Daoy (cell line): ENCODE measurements around the gene SMAD3. TPM values are rescaled to one million over a fixed set of nuclear protein-coding genes. Genes with fewer than 3 reads are reported as not detected.

Experiments used
- DNase-seq: peaks from one replicate; pipeline ENCODE4 v3.0.0-alpha.2; 2015; ENCODE audit warnings: low read depth
- total RNA-seq: library from RNA; depleted of rRNA; stranded (reverse); fragments of >200 nt; shearing (Covaris generic); gene quantifications from 2 replicates; pipeline ENCODE4 v1.2.3, GENCODE V29; 2014

Gene SMAD3
- total RNA-seq, 1 experiment from 2014 or later = 48.1 TPM

DNA sequence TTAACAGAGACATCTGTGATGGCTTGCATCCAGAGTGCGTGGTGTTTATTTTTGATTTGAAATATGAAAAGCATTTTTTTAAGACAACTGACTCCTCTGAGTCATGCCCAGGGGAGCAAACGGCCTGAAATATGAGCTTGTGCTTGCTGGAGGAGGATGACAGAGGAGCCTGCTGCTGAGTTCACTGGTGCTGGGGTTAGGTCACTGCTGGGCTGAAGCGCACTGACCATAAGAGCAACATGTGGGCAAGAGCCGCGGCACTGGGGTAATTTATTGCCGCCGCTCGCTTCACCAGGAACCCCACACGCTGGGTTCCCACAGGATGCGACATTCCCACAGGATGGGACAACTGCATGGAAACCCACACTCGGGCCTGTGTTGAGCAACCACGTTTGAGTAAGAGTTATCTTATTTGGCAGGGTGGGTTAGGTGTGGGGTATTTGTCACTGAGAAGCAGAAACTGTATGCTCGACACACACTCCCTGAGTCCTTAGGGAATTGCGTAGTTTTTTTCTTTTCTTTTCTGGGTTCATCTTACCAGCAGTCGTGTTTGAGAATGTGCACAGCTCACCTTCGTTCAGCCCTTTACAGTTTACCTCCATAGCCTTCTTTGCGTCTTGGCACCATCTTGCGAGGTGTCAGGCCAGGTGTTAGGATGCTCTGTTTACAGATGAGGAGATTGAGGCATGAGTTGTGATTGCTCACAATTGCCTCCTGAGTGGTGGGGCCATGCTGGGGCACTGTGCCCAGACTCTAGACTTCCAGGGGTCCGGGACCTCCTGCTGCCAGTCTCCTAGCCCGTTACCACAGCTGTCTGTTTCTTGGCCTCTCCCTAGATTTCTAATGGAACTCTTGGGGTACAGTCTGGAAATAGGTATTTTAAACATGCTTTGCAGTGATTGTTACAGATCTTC lies 60.4 kb downstream of the SMAD3 start:
- peak; percentile 96 for DNase-seq

- peak; percentile 76 for DNase-seq
Measured at GRCh38 chr15:67126551-67127330, 61.3 kb downstream of the SMAD3 start.

DNA sequence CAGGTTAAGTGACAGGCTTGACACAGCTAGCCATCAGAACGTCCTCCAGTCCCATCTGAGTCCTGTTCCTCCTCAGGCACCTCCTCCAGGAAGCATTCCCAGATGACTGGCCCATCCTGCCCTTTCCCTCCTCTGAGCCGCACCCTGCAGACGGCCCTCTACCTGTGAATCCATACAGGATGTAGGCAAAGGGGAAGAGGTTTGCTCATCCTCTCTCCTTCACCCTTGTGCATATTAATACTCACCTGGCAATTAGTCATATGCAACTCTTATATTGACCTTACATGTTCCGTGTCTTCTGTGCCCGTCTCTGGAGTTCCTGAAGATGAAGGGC lies 61.9 kb downstream of the SMAD3 start:
- peak; percentile 73 for DNase-seq

GRCh38 chr15:67127965-67128364 lies 62.6 kb downstream of the SMAD3 start:
- peak; percentile 97 for DNase-seq

DNA sequence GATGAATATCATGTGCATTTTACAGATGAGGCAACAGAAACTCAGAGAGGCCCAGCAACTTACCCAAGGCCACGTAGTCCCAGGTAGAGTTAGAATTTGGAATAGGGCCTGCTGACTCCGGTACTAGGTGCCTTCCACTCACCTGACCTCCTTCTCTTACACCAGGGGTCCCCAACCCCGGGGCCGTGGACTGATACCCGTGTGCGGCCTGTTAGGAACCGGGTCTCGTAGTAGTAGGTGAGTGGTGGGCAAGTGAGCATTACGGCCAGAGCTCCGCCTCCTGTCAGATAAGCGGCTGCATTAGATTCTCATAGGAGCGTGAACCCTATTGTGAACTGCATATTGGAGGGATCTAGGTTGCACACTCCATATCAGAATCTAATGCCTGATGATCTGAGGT lies 64.8 kb downstream of the SMAD3 start:
- DNase-seq = no peak

DNA sequence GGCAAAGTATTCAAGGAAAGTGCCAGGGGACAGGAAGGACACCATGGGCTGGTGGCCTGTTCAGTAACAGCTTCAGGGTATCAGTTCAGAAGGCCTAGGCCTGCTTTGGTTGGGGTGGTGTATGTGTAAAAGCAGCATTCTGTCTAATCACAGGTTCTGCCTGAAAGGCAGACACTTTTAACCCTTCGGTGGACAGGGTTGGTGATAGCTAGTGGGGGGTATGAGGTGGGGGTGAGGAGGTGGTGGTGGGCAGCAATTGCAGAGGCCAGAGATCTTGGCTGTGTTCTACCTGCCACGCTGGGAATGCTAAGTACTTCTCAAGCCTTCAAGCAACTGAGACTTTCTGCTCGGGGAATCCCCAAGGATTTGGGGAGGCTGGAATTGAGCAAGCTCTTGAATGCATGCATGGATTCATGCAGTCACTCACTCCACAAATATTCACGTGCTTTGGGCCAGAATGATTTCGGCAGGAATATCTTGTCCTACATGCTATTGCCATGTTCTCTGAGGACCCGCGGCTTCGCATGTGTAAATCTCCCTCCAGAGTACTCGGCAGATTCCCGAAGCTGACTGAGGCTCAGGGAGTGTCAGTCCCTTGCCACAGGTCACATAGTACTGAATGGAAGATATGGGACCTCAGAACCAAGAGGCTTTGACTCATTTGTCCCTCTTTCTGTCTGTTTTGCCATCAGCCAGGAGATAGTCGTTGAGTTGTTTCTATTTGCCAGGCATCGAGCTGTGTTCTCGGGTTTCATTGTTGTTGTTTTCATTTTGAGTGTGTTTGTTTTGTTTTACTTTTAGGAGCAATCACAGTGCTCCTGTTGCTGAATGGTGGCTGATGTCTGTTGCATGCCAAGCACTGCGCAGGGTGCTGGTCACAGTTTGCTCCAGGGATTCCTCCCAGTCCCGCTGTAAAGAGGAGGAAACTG lies 65.5 kb downstream of the SMAD3 start:
- peak; percentile 60 for DNase-seq

DNA sequence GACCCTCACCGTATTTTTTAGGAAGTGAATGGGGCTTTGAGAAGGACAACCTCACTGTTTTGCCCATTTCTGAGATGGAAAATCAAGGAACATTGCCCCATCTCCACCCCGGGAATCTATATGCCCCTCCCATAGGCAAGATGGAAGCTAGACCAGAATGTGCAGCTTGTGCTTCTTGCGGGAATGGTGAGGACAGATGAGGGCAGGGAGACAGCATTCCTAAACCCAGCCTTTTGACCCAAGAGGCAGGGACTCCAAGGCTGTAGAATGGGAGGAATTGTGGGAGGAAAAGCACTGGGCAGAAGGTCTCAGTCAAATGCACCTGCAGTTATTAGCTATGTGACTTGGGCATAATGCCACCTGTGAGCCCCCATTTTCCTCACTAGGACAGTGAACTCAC lies 66.9 kb downstream of the SMAD3 start:
- no peak for DNase-seq

DNA sequence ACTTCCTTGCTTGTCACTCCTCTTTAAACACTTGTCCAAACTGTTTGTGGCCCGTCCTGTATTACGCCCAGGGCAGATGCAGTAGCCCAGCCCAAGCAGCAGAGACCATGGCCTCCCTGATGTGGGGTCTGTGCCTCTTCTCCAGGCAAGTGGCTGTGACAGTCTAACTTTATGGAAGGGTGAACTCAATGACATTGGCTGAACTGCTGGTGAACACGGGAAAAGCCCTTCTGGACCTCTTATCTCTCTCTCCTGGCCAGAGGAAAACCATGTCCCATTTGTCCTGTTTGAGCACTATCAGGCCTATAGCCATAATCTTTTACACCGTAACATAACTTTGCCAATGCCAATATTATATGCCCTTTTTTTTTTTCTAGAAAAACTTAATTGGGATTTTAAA lies 67.6 kb downstream of the SMAD3 start:
- no peak for DNase-seq

DNA sequence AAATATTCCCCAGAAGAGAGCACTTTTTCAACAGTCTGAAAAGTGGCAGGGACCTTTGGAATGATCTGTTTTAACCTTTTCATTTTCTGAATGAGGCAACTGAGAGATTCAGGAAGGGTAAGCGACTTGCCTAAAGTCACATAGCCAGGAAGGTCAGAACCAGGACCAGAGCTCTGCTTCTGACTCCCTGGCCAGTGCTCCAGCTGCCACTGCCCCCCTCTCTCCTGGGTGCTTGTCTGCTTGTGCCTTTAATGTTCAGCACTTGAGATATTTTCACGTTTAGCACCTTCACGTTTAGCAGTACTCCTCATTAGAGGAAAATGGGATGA lies 68.3 kb downstream of the SMAD3 start:
- no peak for DNase-seq

DNA sequence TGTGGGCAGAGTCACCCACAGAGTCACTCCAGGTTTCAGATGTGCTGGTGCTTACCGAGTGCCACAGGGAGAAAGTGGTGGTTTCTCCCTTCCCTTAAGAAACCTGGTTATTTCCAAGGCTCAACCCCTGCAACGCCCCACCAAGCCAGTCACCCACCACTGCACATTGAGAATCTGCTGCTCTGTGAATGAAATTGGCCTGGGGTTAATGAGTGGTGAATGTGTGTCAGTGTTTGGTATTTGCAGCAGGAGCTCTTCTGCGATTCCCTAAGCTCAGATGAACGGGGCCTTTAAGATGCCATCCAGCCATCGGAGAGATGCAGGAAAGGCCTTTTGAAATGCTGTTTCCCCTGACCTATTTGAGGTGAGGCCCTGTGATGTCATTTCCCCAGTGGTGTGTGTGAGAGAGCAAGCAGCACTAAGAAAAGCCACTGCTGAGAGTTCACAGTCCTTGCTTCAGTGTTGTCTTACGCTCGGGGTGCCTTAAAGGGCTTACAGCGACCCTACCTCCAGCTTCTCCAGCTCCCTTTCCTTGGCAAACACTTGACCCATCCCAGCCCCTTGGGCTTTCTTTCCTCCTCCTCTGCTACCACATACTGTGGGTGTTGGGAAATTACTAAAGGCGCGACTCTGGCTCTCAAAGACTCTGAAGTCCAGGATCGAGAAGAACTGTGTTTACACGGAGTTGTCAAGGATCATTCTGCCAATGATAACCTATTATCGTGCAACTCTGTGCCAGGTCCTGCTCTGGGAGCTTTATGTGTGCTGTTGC lies 68.9 kb downstream of the SMAD3 start:
- peak; percentile 85 for DNase-seq

GRCh38 chr15:67134871-67135492 lies 69.6 kb downstream of the SMAD3 start:
- DNase-seq = no peak

DNA sequence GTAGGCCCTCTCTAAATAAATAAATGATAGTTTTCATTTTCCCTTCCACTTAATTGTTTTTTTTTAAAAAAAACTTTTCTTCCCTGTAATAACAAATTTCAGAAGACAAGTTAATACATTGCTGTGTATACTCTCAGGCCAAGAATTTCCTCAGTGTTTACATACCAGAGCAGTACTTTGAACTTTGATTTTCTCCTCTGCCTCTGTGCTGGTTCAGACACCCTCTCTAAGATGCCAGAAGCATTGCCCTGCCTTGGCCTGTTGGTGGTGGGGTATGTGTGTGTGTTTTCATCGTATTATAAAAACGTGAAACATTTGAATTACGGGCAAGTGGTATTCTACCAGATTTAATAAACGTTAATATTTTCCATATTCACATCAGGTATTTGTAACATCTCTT lies 70.1 kb downstream of the SMAD3 start:
- DNase-seq = no peak

- DNase-seq = no peak
Measured at GRCh38 chr15:67136802-67137201, 71.4 kb downstream of the SMAD3 start.

DNA sequence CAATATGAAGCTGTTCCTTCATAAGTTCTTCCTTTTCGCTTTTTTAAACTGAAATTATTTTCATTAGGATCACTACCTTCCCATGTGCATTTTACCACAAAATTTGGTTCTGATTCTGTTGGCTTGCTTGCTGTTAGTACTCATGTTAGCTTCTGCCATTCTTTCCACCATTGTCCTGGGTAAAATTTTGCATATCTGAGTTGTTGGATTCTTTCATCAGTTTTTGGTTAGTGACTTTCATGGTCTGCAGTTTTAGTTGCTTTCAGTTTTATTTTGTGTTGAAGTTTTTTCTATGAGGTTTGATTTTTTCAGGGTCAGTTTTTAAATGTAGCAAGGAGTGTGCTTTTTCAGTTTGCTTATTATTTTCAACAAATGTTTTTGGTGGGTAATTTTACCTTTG lies 71.9 kb downstream of the SMAD3 start:
- no peak for DNase-seq

- no peak for DNase-seq
Measured at GRCh38 chr15:67137951-67138848, 72.8 kb downstream of the SMAD3 start.

GRCh38 chr15:67138891-67139855 lies 73.8 kb downstream of the SMAD3 start:
- peak; percentile 3 for DNase-seq

- DNase-seq = peak; percentile 4
Measured at GRCh38 chr15:67140078-67140833, 74.9 kb downstream of the SMAD3 start.
